K562 (cell line): ENCODE measurements around the gene PELI3. TPM values are rescaled to one million over a fixed set of nuclear protein-coding genes. Genes with fewer than 3 reads are reported as not detected.

Experiments
- ARID1B ChIP-seq: fragments of 450-650 bp; IDR thresholded peaks from 2 replicates; pipeline ENCODE4 v1.6.1; 2016; ENCODE audit warnings: antibody characterized with exemption, mild to moderate bottlenecking, inconsistent platforms
- CEBPB ChIP-seq: fragments of 450-650 bp; IDR thresholded peaks from 2 replicates; pipeline ENCODE4 v1.6.1; 2016; ENCODE audit warnings: missing genetic modification characterization, missing compliant biosample characterization
- CSDE1 ChIP-seq, 2 experiments: fragments of 450-650 bp; IDR thresholded peaks; 2 replicates each; pipeline ENCODE4 v1.6.1; 2016; ENCODE audit warnings: mild to moderate bottlenecking in 1 of 2
- HMGXB4 ChIP-seq: sonication (generic); formaldehyde crosslinking; IDR thresholded peaks from 2 replicates; pipeline ENCODE4 v1.8.1; 2023; ENCODE audit warnings: mild to moderate bottlenecking, missing genetic modification reagents
- KDM1A ChIP-seq, 2 experiments: fragments of 450-650 bp; IDR thresholded peaks; 2 replicates each; pipeline ENCODE4 v1.6.1; 2016; ENCODE audit warnings: mild to moderate bottlenecking in 2 of 2
- MCM7 ChIP-seq, 2 experiments: fragments of 450-650 bp; IDR thresholded peaks; 2 replicates each; pipeline ENCODE4 v1.6.1; 2016 to 2018
- MTA3 ChIP-seq: fragments of 450-650 bp; formaldehyde crosslinking; IDR thresholded peaks from 2 replicates; pipeline ENCODE4 v1.6.1; 2017; ENCODE audit warnings: mild to moderate bottlenecking, borderline replicate concordance
- NFE2L1 ChIP-seq: fragments of 450-650 bp; IDR thresholded peaks from 2 replicates; pipeline ENCODE4 v1.6.1; 2016; ENCODE audit warnings: missing genetic modification characterization, low read depth, mild to moderate bottlenecking, missing compliant biosample characterization, moderate library complexity, borderline replicate concordance
- RFX7 ChIP-seq: fragments of 250-450 bp; sonication (Bioruptor Pico); IDR thresholded peaks from 2 replicates; pipeline ENCODE4 v1.5.1; 2021; ENCODE audit warnings: mild to moderate bottlenecking
- SAFB ChIP-seq: fragments of 200-400 bp; formaldehyde crosslinking; IDR thresholded peaks from 2 replicates; pipeline ENCODE4 v1.6.1; 2017; ENCODE audit warnings: low read depth, low read length, borderline replicate concordance
- STAG1 ChIP-seq: sonication (generic); formaldehyde crosslinking; IDR thresholded peaks from 2 replicates; pipeline ENCODE4 v1.5.0; 2020; ENCODE audit warnings: missing genetic modification reagents, borderline replicate concordance
- TARDBP ChIP-seq: fragments of 450-650 bp; IDR thresholded peaks from 2 replicates; pipeline ENCODE4 v1.6.1; 2016
- TFE3 ChIP-seq: fragments of 450-650 bp; formaldehyde crosslinking; IDR thresholded peaks from 2 replicates; pipeline ENCODE4 v1.4.0; 2020; ENCODE audit warnings: mild to moderate bottlenecking, mixed read lengths
- TRIM25 ChIP-seq: fragments of 450-650 bp; IDR thresholded peaks from 2 replicates; pipeline ENCODE4 v1.7.0; 2016; ENCODE audit warnings: borderline replicate concordance
- USF1 ChIP-seq: sonication (generic); formaldehyde crosslinking; IDR thresholded peaks from 2 replicates; pipeline ENCODE4 v1.9.0; 2022; ENCODE audit warnings: mild to moderate bottlenecking, missing genetic modification reagents
- ZBTB5 ChIP-seq: fragments of 450-650 bp; IDR thresholded peaks from 2 replicates; pipeline ENCODE4 v1.6.1; 2017; ENCODE audit warnings: antibody characterized with exemption
- ZFX ChIP-seq: sonication (generic); formaldehyde crosslinking; IDR thresholded peaks from 2 replicates; pipeline ENCODE4 v1.8.0; 2022; ENCODE audit warnings: mild to moderate bottlenecking, missing genetic modification reagents, moderate library complexity
- ZNF75A ChIP-seq: fragments of 450-650 bp; formaldehyde crosslinking; IDR thresholded peaks from 2 replicates; pipeline ENCODE4 v1.4.0; 2020; ENCODE audit warnings: mild to moderate bottlenecking
- ZNF77 ChIP-seq: fragments of 250-450 bp; sonication (Bioruptor Pico); IDR thresholded peaks from 2 replicates; pipeline ENCODE4 v1.5.0; 2020
- polyA plus RNA-seq, 8 experiments: library from polyadenylated mRNA; depleted of rRNA in 4 of 8; stranded (reverse) in 5 of 8; unstranded in 3 of 8; fragments of >200 nt; fragmentation: Nextera tagmentation in 2 of 8; fragmentation: Illumina TruSeq in 1 of 8; extraction: Ambion mirVana in 2 of 8; extraction: Trizol in 1 of 8; gene quantifications; 2 replicates each; pipeline versions ENCODE4 v1.2.1 to v1.2.3, GENCODE V29; 2011 to 2014; ENCODE audit warnings: inconsistent platforms in 1 of 8, missing spikeins in 1 of 8
- total RNA-seq, 7 experiments: library from RNA; depleted of rRNA in 6 of 7; stranded (reverse); fragments of >200 nt in 6 of 7; fragmentation: Illumina TruSeq in 2 of 7; extraction: Trizol in 2 of 7; gene quantifications; 2 replicates each; pipeline versions ENCODE4 v1.2.1 to v1.2.3, GENCODE V29; 2011 to 2021; ENCODE audit warnings: low replicate concordance in 1 of 7

Gene PELI3
- total and polyA plus RNA-seq, 9 of the 15 experiments (the other 6 are each of a cell fraction or from before 2014, with no cell fraction given) = 0.17 to 4.2 (median 1.9) TPM

GRCh38 chr11:66480117-66480938 is 13.6 kb downstream of the PELI3 start, which contains the start of gene DPP3 (continued):
- TF ChIP-seq ZBTB5 = no peak
- TF ChIP-seq KDM1A (IDR thresholded peaks at IDR 0.05) = peak; percentile 77 to 92
- peak; percentile 100 for TF ChIP-seq ZFX (CRISPR knock-in tag)
- no peak for TF ChIP-seq CEBPB (tag)
- no peak for TF ChIP-seq TARDBP
- no peak for TF ChIP-seq STAG1 (CRISPR knock-in tag)
- no peak for TF ChIP-seq NFE2L1 (tag)
- no peak for TF ChIP-seq RFX7 (CRISPR knock-in tag)
- peak; percentile 89 for TF ChIP-seq MTA3
- TF ChIP-seq ZNF77 (CRISPR knock-in tag) = no peak
- no peak; the same call in 1 of the 2 replicates for TF ChIP-seq USF1 (CRISPR knock-in tag)
- peak in 1 of 2 experiments; percentile 19; a peak in 1 of 4 replicates for TF ChIP-seq CSDE1 (IDR thresholded peaks at IDR 0.05)
- TF ChIP-seq TFE3 (CRISPR knock-in tag) = no peak
- TF ChIP-seq ARID1B = 0 out of 2 replicates have a peak, but pooled peaks have one; percentile 47
- TF ChIP-seq ZNF75A (CRISPR knock-in tag) = no peak
- TF ChIP-seq TRIM25 = no peak
- TF ChIP-seq SAFB = no peak
- no peak for TF ChIP-seq MCM7 (IDR thresholded peaks at IDR 0.05)
- TF ChIP-seq HMGXB4 = no peak; the same call in 1 of the 2 replicates
